Neural cell (in vitro differentiated cells): ENCODE measurements around the gene SORL1-AS1.

Experiments
- H2AFZ ChIP-seq: fragments of 200-600, 300-800 bp; sonication (generic), shearing (Covaris generic); 2 replicates; pipeline ENCODE4 v1.6.0; 2014; ENCODE audit warnings: low read depth, mild to moderate bottlenecking, antibody characterized with exemption, low read length, moderate library complexity
- H3F3A ChIP-seq: fragments of 200-600 bp; shearing (Covaris generic); 2 replicates; pipeline ENCODE4 v1.6.1; 2016; ENCODE audit warnings: mild to moderate bottlenecking, moderate library complexity, mixed read lengths, antibody characterized with exemption, low read length; ENCODE audit not compliant: insufficient read depth, poor library complexity, severe bottlenecking
- H3K27ac ChIP-seq: fragments of 200-600, 300-800 bp; sonication (generic), shearing (Covaris generic); 2 replicates; pipeline ENCODE4 v1.5.1; 2014; ENCODE audit warnings: mild to moderate bottlenecking, low read length, moderate library complexity
- H3K27me3 ChIP-seq: fragments of 300-800, 200-600 bp; sonication (generic), shearing (Covaris generic); 2 replicates; pipeline ENCODE4 v1.6.0; 2014; ENCODE audit warnings: mild to moderate bottlenecking, low read depth, low read length, moderate library complexity; ENCODE audit not compliant: insufficient read depth
- H3K36me3 ChIP-seq: fragments of 300-800, 200-600 bp; sonication (generic), shearing (Covaris generic); 2 replicates; pipeline ENCODE4 v1.5.1; 2014; ENCODE audit warnings: mild to moderate bottlenecking, antibody characterized with exemption, low read length, moderate library complexity; ENCODE audit not compliant: insufficient read depth
- H3K4me2 ChIP-seq: fragments of 300-800, 200-600 bp; sonication (generic), shearing (Covaris generic); 2 replicates; pipeline ENCODE4 v1.6.0; 2014; ENCODE audit warnings: mild to moderate bottlenecking, low read length
- H3K4me3 ChIP-seq: fragments of 300-800, 200-600 bp; sonication (generic), shearing (Covaris generic); 2 replicates; pipeline ENCODE4 v1.5.1; 2014; ENCODE audit warnings: mild to moderate bottlenecking, low read length, moderate library complexity
- H3K79me2 ChIP-seq: fragments of 200-600 bp; shearing (Covaris generic); replicated peaks from 2 replicates; pipeline ENCODE4 v1.6.0; 2014; ENCODE audit warnings: mild to moderate bottlenecking, low read length, moderate library complexity; ENCODE audit not compliant: insufficient read depth
- H3K9ac ChIP-seq: fragments of 300-800, 200-600 bp; sonication (generic), shearing (Covaris generic); 2 replicates; pipeline ENCODE4 v1.6.1; 2016; ENCODE audit warnings: mild to moderate bottlenecking, low read length, mixed read lengths
- H3K9me2 ChIP-seq: fragments of 200-600 bp; shearing (Covaris generic); 2 replicates; pipeline ENCODE4 v1.6.1; 2016; ENCODE audit warnings: mild to moderate bottlenecking, low read length, mixed read lengths; ENCODE audit not compliant: insufficient read depth
- H3K9me3 ChIP-seq: fragments of 200-600, 300-800 bp; sonication (generic), shearing (Covaris generic); 2 replicates; pipeline ENCODE4 v1.6.1; 2016; ENCODE audit warnings: mild to moderate bottlenecking, mixed run types, low read length, moderate library complexity, mixed read lengths
- H4K20me1 ChIP-seq: fragments of 200-600 bp; shearing (Covaris generic); 2 replicates; pipeline ENCODE4 v1.6.1; 2016; ENCODE audit warnings: mild to moderate bottlenecking, mixed run types; ENCODE audit not compliant: insufficient read depth
- EP300 ChIP-seq: fragments of 450-650 bp; conservative IDR thresholded peaks from 2 replicates; pipeline ENCODE4 v1.6.1; 2014; ENCODE audit warnings: antibody characterized with exemption, mild to moderate bottlenecking, moderate library complexity; ENCODE audit not compliant: poor library complexity, severe bottlenecking
- EZH2 ChIP-seq: fragments of 200-600, 300-800 bp; shearing (Covaris generic), sonication (generic); IDR thresholded peaks from 2 replicates; pipeline ENCODE4 v1.6.1; 2014; ENCODE audit warnings: antibody characterized with exemption, low read length, borderline replicate concordance, mild to moderate bottlenecking; ENCODE audit not compliant: insufficient read depth, poor library complexity, severe bottlenecking
- MXI1 ChIP-seq: fragments of 450-650 bp; conservative IDR thresholded peaks from 2 replicates; pipeline ENCODE4 v1.6.1; 2014; ENCODE audit warnings: antibody characterized with exemption, mild to moderate bottlenecking; ENCODE audit not compliant: poor library complexity, severe bottlenecking
- POLR2AphosphoS5 ChIP-seq: IDR thresholded peaks from 2 replicates; pipeline ENCODE4 v1.6.1; 2012
- RAD21 ChIP-seq: fragments of 450-650 bp; conservative IDR thresholded peaks from 2 replicates; pipeline ENCODE4 v1.6.1; 2014; ENCODE audit warnings: antibody characterized with exemption, mild to moderate bottlenecking, moderate library complexity
- SMC3 ChIP-seq: fragments of 450-650 bp; conservative IDR thresholded peaks from 2 replicates; pipeline ENCODE4 v1.6.1; 2014; ENCODE audit warnings: antibody characterized with exemption, mild to moderate bottlenecking, moderate library complexity; ENCODE audit not compliant: poor library complexity
- TAF1 ChIP-seq: IDR thresholded peaks from 2 replicates; pipeline ENCODE4 v1.6.1; 2012; ENCODE audit warnings: low read depth
- TF ChIP-seq, protein P1 (sequence below): IDR thresholded peaks from 2 replicates; pipeline ENCODE4 v1.6.1; 2012; ENCODE audit warnings: borderline replicate concordance
- TF ChIP-seq, protein P2 (sequence below): fragments of 450-650 bp; IDR thresholded peaks from 2 replicates; pipeline ENCODE4 v1.5.1; 2014; ENCODE audit warnings: antibody characterized with exemption, mild to moderate bottlenecking, moderate library complexity; ENCODE audit not compliant: poor library complexity, severe bottlenecking

Gene SORL1-AS1

DNA sequence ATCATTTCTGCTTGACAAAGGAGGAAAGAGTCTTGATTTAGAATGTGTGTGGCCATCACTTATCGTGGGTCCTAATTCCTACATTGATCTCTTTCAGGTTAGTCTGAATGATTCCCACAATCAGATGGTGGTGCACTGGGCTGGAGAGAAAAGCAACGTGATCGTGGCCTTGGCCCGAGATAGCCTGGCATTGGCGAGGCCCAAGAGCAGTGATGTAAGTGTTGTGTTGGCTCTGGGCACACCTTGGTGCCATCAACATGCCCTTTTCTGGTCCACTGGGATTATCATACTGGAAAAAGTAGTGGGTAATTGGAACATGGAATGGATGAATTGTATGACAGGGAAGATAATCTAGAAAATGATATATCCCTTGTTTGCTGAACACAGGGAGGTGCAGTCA is 17.1 kb upstream of the SORL1-AS1 start:
- Histone ChIP-seq H4K20me1 (no peaks in the 10 kb centered on the region), H3K79me2 (no peaks in the 10 kb centered on the region), H3K9me3 (no peaks in the 10 kb centered on the region), H2AFZ (no peak overlapping the region), H3K27me3 (no peaks in the 10 kb centered on the region), H3K36me3 (no peaks in the 10 kb centered on the region), H3F3A (no peaks in the 10 kb centered on the region), H3K9me2 (no peaks in the 10 kb centered on the region), H3K27ac (no peak overlapping the region), H3K9ac (no peak overlapping the region), H3K4me2 (no peak overlapping the region), H3K4me3 (no peak overlapping the region)
- no peak for TF ChIP-seq EZH2
- no peak for TF ChIP-seq MXI1
- no peak for TF ChIP-seq TAF1
- TF ChIP-seq EP300 = no peak
- no peak for TF ChIP-seq SMC3
- TF ChIP-seq, protein P1, sequence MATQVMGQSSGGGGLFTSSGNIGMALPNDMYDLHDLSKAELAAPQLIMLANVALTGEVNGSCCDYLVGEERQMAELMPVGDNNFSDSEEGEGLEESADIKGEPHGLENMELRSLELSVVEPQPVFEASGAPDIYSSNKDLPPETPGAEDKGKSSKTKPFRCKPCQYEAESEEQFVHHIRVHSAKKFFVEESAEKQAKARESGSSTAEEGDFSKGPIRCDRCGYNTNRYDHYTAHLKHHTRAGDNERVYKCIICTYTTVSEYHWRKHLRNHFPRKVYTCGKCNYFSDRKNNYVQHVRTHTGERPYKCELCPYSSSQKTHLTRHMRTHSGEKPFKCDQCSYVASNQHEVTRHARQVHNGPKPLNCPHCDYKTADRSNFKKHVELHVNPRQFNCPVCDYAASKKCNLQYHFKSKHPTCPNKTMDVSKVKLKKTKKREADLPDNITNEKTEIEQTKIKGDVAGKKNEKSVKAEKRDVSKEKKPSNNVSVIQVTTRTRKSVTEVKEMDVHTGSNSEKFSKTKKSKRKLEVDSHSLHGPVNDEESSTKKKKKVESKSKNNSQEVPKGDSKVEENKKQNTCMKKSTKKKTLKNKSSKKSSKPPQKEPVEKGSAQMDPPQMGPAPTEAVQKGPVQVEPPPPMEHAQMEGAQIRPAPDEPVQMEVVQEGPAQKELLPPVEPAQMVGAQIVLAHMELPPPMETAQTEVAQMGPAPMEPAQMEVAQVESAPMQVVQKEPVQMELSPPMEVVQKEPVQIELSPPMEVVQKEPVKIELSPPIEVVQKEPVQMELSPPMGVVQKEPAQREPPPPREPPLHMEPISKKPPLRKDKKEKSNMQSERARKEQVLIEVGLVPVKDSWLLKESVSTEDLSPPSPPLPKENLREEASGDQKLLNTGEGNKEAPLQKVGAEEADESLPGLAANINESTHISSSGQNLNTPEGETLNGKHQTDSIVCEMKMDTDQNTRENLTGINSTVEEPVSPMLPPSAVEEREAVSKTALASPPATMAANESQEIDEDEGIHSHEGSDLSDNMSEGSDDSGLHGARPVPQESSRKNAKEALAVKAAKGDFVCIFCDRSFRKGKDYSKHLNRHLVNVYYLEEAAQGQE = no peak
- no peak for TF ChIP-seq POLR2AphosphoS5
- TF ChIP-seq RAD21 = no peak
- TF ChIP-seq, protein P2, sequence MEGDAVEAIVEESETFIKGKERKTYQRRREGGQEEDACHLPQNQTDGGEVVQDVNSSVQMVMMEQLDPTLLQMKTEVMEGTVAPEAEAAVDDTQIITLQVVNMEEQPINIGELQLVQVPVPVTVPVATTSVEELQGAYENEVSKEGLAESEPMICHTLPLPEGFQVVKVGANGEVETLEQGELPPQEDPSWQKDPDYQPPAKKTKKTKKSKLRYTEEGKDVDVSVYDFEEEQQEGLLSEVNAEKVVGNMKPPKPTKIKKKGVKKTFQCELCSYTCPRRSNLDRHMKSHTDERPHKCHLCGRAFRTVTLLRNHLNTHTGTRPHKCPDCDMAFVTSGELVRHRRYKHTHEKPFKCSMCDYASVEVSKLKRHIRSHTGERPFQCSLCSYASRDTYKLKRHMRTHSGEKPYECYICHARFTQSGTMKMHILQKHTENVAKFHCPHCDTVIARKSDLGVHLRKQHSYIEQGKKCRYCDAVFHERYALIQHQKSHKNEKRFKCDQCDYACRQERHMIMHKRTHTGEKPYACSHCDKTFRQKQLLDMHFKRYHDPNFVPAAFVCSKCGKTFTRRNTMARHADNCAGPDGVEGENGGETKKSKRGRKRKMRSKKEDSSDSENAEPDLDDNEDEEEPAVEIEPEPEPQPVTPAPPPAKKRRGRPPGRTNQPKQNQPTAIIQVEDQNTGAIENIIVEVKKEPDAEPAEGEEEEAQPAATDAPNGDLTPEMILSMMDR = no peak

DNA sequence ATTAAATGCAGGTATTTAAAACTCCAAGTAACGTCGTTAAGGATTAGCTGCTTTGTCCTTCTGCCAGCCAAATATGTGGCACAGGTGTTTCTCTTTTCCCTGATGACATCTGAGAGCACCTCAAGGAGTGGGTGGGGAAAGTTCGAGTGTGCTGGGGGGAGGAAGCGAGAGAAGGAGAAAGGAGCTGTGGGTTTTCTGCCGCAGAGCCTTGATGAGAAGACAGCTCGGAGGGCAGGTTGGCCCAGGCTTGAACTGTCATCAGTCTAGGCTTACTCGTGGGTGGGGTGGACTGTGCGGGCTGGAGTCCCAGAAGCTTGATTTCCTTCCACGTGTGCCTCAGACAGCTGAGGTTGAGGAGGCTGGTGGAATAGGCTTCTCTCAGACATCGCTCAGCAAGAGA is 15.2 kb upstream of the SORL1-AS1 start:
- Histone ChIP-seq H3K79me2 (no peaks in the 10 kb centered on the region), H2AFZ (no peak overlapping the region), H3K36me3 (no peaks in the 10 kb centered on the region), H3K27me3 (no peaks in the 10 kb centered on the region), H3F3A (no peaks in the 10 kb centered on the region), H3K9ac (no peak overlapping the region), H3K9me3 (no peaks in the 10 kb centered on the region), H3K4me3 (no peak overlapping the region), H4K20me1 (no peaks in the 10 kb centered on the region), H3K4me2 (no peak overlapping the region), H3K9me2 (no peaks in the 10 kb centered on the region), H3K27ac (no peak overlapping the region)
- TF ChIP-seq, protein P2 = no peak
- TF ChIP-seq, protein P1 = no peak
- TF ChIP-seq POLR2AphosphoS5 = no peak
- no peak for TF ChIP-seq RAD21
- TF ChIP-seq EZH2 = no peak
- TF ChIP-seq SMC3 = no peak
- TF ChIP-seq EP300 = no peak
- TF ChIP-seq MXI1 = no peak
- no peak for TF ChIP-seq TAF1
